PC-3 (cell line): ENCODE measurements around the gene CRYGA. TPM values are rescaled to one million over a fixed set of nuclear protein-coding genes. Genes with fewer than 3 reads are reported as not detected.

Experiments used
- ATAC-seq: fragments of 200-7000 bp; cut with Tn5 transposase; 2 replicates; pipeline ENCODE4 v1.9.1; 2020; ENCODE audit warnings: mild to moderate bottlenecking, moderate library complexity
- BruUV-seq: library from RNA; stranded (reverse); fragments of 400-500 nt; replicated peaks from 2 replicates; lab custom pipeline; 2021; lab: Mats Ljungman, UMichigan
- CTCF ChIA-PET: fragments of 300-600 bp; sonication (Branson Sonifier 250); formaldehyde crosslinking; loops from one replicate; lab custom pipeline; 2022; ENCODE audit warnings: antibody characterized with exemption; lab: Charles Lee
- POLR2A ChIA-PET: fragments of 300-600 bp; sonication (Branson Sonifier 250); formaldehyde crosslinking; loops from one replicate; lab custom pipeline; 2022; ENCODE audit warnings: antibody characterized with exemption; ENCODE audit not compliant: unreplicated experiment; lab: Charles Lee
- DNase-seq: peaks from one replicate; pipeline ENCODE4 v3.0.0-alpha.2; 2015
- H2AFZ ChIP-seq: fragments of 300-600 bp; sonication (generic); 2 replicates; pipeline ENCODE4 v1.6.0; 2016; ENCODE audit warnings: antibody characterized with exemption, low read length
- H3F3A ChIP-seq: fragments of 300-600 bp; sonication (generic); one replicate; pipeline ENCODE4 v1.6.0; 2017; ENCODE audit warnings: antibody characterized with exemption, low read length, control low read depth, mild to moderate bottlenecking; ENCODE audit not compliant: unreplicated experiment
- H3K27ac ChIP-seq: fragments of 300-600 bp; sonication (generic); 2 replicates; pipeline ENCODE4 v1.5.1; 2016; ENCODE audit warnings: mild to moderate bottlenecking, low read length
- H3K27me3 ChIP-seq: fragments of 300-600 bp; sonication (generic); 2 replicates; pipeline ENCODE4 v1.6.1; 2016; ENCODE audit warnings: low read length, mixed read lengths
- H3K36me3 ChIP-seq: fragments of 300-600 bp; sonication (generic); 2 replicates; pipeline ENCODE4 v1.6.1; 2016; ENCODE audit warnings: low read depth, mixed run types, low read length, mixed read lengths
- H3K4me1 ChIP-seq: fragments of 300-600 bp; sonication (generic); 2 replicates; pipeline ENCODE4 v1.5.1; 2016; ENCODE audit warnings: low read length; ENCODE audit not compliant: insufficient read depth
- H3K4me2 ChIP-seq: fragments of 300-600 bp; sonication (generic); 2 replicates; pipeline ENCODE4 v1.6.0; 2016; ENCODE audit warnings: low read length
- H3K4me3 ChIP-seq: fragments of 300-600 bp; sonication (generic); 2 replicates; pipeline ENCODE4 v1.5.1; 2016; ENCODE audit warnings: mild to moderate bottlenecking, low read length, mixed read lengths
- H3K79me2 ChIP-seq: fragments of 300-600 bp; sonication (generic); 2 replicates; pipeline ENCODE4 v1.6.1; 2017; ENCODE audit warnings: low read length, mixed read lengths
- H3K9ac ChIP-seq: fragments of 300-600 bp; sonication (generic); 2 replicates; pipeline ENCODE4 v1.6.0; 2016; ENCODE audit warnings: mild to moderate bottlenecking, low read length
- H3K9me2 ChIP-seq: fragments of 300-600 bp; sonication (generic); replicated peaks from 2 replicates; pipeline ENCODE4 v1.6.1; 2016; ENCODE audit warnings: mixed run types, low read length, mixed read lengths
- H3K9me3 ChIP-seq: fragments of 300-600 bp; sonication (generic); 2 replicates; pipeline ENCODE4 v1.6.1; 2016; ENCODE audit warnings: low read length, mixed read lengths
- H4K20me1 ChIP-seq: fragments of 300-600 bp; sonication (generic); 2 replicates; pipeline ENCODE4 v1.6.1; 2016; ENCODE audit warnings: low read length, mixed read lengths
- CTCF ChIP-seq: fragments of 300-600 bp; sonication (generic); conservative IDR thresholded peaks from 2 replicates; pipeline ENCODE4 v1.5.1; 2017; ENCODE audit warnings: antibody characterized with exemption, low read depth, mild to moderate bottlenecking, low read length
- EZH2 ChIP-seq: fragments of 300-600 bp; sonication (generic); IDR thresholded peaks from one replicate; pipeline ENCODE4 v1.6.1; 2017; ENCODE audit warnings: antibody characterized with exemption, mild to moderate bottlenecking, low read length; ENCODE audit not compliant: unreplicated experiment
- EZH2phosphoT487 ChIP-seq: fragments of 300-600 bp; sonication (generic); IDR thresholded peaks from 2 replicates; pipeline ENCODE4 v1.6.1; 2018; ENCODE audit warnings: mild to moderate bottlenecking, antibody characterized with exemption, low read length, borderline replicate concordance
- intact Hi-C: fragments of 100-400 bp; cut with micrococcal nuclease; formaldehyde crosslinking; loops from 2 replicates; pipeline ENCODE4 v1.9.0; 2023
- total RNA-seq: library from RNA; depleted of rRNA; stranded (reverse); fragments of >200 nt; gene quantifications from 2 replicates; pipeline ENCODE4 v1.2.3, GENCODE V29; 2014

CRYGA gene
- total RNA-seq, 1 experiment from 2014 or later, result not detected

- Histone ChIP-seq H3K27me3 (peaks cover 4% of the 10 kb centered on the region; the same call in 1 of the 2 replicates), H3K9me2 (no peaks in the 10 kb centered on the region), H3K36me3 (no peaks in the 10 kb centered on the region), H3F3A (no peaks in the 10 kb centered on the region), H3K4me1 (0 out of 2 replicates have a peak, but pooled peaks cover 3% of the 10 kb centered on the region), H3K4me2 (peak overlapping the region; percentile 79), H3K4me3 (peak overlapping the region; percentile 44; the same call in 1 of the 2 replicates), H3K9me3 (no peaks in the 10 kb centered on the region), H2AFZ (peak overlapping the region; percentile 66), H3K27ac (no peak overlapping the region), H4K20me1 (no peaks in the 10 kb centered on the region), H3K9ac (no peak overlapping the region), H3K79me2 (no peaks in the 10 kb centered on the region)
- intact Hi-C loops, result loop anchor here (1.0 kb wide), 2 partner anchors 73 to 80 kb away; partner anchors contain the start of gene IDH1
- DNase-seq (peak; percentile 92), ATAC-seq (peak; percentile 100)
- no TSS peak for BruUV-seq
- ChIA-PET CTCF (interaction anchor here (0.5 to 1.5 kb wide), 8 partner anchors 18 to 451 kb away, joined by 3 to 24 read pairs (median 3); partner anchors contain the start of gene IDH1), POLR2A (interaction anchor here (0.6 kb wide), 1 partner anchor 64 kb away, joined by 3 read pairs; no protein-coding TSS in a partner anchor)
- TF ChIP-seq CTCF (peak; percentile 89), EZH2phosphoT487 (no peak), EZH2 (no peak)
Observed at GRCh38 chr2:208175069-208175839, 11.9 kb upstream of the CRYGA start.

GRCh38 chr2:208174144-208174543 is 10.8 kb upstream of the CRYGA start:
- H3K27ac ChIP-seq, result no peak overlapping the region
- ATAC-seq (no peak), DNase-seq (peak; percentile 17)
- ChIA-PET POLR2A (no interaction called here), CTCF (interaction anchor here (0.7 to 1.0 kb wide), 2 partner anchors 72 to 257 kb away, joined by 3 to 6 read pairs; no protein-coding TSS in a partner anchor)
- 0 out of 2 replicates have a peak overlapping the region, but pooled peaks have one; percentile 66 for H2AFZ ChIP-seq
- no peaks in the 10 kb centered on the region for H4K20me1 ChIP-seq
- 0 out of 2 replicates have a peak, but pooled peaks cover 3% of the 10 kb centered on the region for H3K4me1 ChIP-seq
- H3K27me3 ChIP-seq, result peaks cover 7% of the 10 kb centered on the region; the same call in 1 of the 2 replicates
- TF ChIP-seq EZH2phosphoT487 (no peak), EZH2 (no peak)
- no peaks in the 10 kb centered on the region for H3K9me2 ChIP-seq
- H3K79me2 ChIP-seq, result no peaks in the 10 kb centered on the region
- no TSS peak for BruUV-seq
- no peak overlapping the region for H3K4me2 ChIP-seq
- intact Hi-C loops, result no loop called here
- no peak overlapping the region for H3K9ac ChIP-seq
- no peaks in the 10 kb centered on the region for H3K36me3 ChIP-seq
- no peaks in the 10 kb centered on the region for H3F3A ChIP-seq
- no peak overlapping the region for H3K4me3 ChIP-seq
- no peaks in the 10 kb centered on the region for H3K9me3 ChIP-seq

- H2AFZ ChIP-seq, result no peak overlapping the region
- CTCF ChIA-PET, result no interaction called here
- BruUV-seq, result no TSS peak
Observed at GRCh38 chr2:208172125-208172524, 8.7 kb upstream of the CRYGA start.

More at GRCh38 chr2:208172125-208172524, 8.7 kb upstream of the CRYGA start:
- H3F3A ChIP-seq, result no peaks in the 10 kb centered on the region
- no peak overlapping the region for H3K4me2 ChIP-seq
- H3K79me2 ChIP-seq, result no peaks in the 10 kb centered on the region
- no peak overlapping the region for H3K27ac ChIP-seq
- no peaks in the 10 kb centered on the region for H4K20me1 ChIP-seq
- DNase-seq (no peak), ATAC-seq (no peak)
- peaks cover 7% of the 10 kb centered on the region; the same call in 1 of the 2 replicates for H3K27me3 ChIP-seq
- H3K36me3 ChIP-seq, result no peaks in the 10 kb centered on the region
- intact Hi-C loops, result no loop called here
- H3K9me2 ChIP-seq, result no peaks in the 10 kb centered on the region
- POLR2A ChIA-PET, result no interaction called here
- no peaks in the 10 kb centered on the region for H3K9me3 ChIP-seq
- no peak for TF ChIP-seq CTCF
- no peak for TF ChIP-seq EZH2phosphoT487
- TF ChIP-seq EZH2, result no peak
- no peak overlapping the region for H3K9ac ChIP-seq
- H3K4me3 ChIP-seq, result no peak overlapping the region
- H3K4me1 ChIP-seq, result 0 out of 2 replicates have a peak, but pooled peaks cover 3% of the 10 kb centered on the region
